HG03442 (cell line): ENCODE results near the gene GNAQ.

Experiments
- ATAC-seq: cut with Tn5 transposase; IDR thresholded peaks from one replicate; pipeline ENCODE4 v1.9.1; 2021; ENCODE audit warnings: mild to moderate bottlenecking, moderate library complexity; ENCODE audit not compliant: unreplicated experiment

The GNAQ gene

GRCh38 chr9:77851882-77852595 lies 179.6 kb downstream of the GNAQ start:
- ATAC-seq: no peak

- ATAC-seq: no peak
These were observed 182.7 kb downstream of the GNAQ start for GRCh38 chr9:77848897-77849296.

GRCh38 chr9:77848404-77848803 lies 183.2 kb downstream of the GNAQ start:
- ATAC-seq: no peak

- ATAC-seq: no peak
These were observed 184.0 kb downstream of the GNAQ start for GRCh38 chr9:77847626-77848025.

- ATAC-seq: no peak
These were observed 184.5 kb downstream of the GNAQ start for GRCh38 chr9:77847059-77847499.

- no peak for ATAC-seq
These were observed 187.2 kb downstream of the GNAQ start for GRCh38 chr9:77844415-77844814.

GRCh38 chr9:77843871-77844155 lies 187.8 kb downstream of the GNAQ start:
- ATAC-seq: no peak

- no peak for ATAC-seq
These were observed 188.3 kb downstream of the GNAQ start for GRCh38 chr9:77843076-77843870.

GRCh38 chr9:77841739-77842386 lies 189.7 kb downstream of the GNAQ start:
- ATAC-seq: peak; percentile 78

GRCh38 chr9:77839459-77840140 lies 192.0 kb downstream of the GNAQ start:
- ATAC-seq: no peak

- ATAC-seq: no peak
These were observed 192.6 kb downstream of the GNAQ start for GRCh38 chr9:77838986-77839385.

GRCh38 chr9:77834898-77835488 lies 196.6 kb downstream of the GNAQ start:
- no peak for ATAC-seq

GRCh38 chr9:77833561-77834429 lies 197.8 kb downstream of the GNAQ start:
- no peak for ATAC-seq

GRCh38 chr9:77832639-77833038 lies 199.0 kb downstream of the GNAQ start:
- no peak for ATAC-seq

- ATAC-seq: no peak
These were observed 199.8 kb downstream of the GNAQ start for GRCh38 chr9:77831781-77832180.

GRCh38 chr9:77830618-77831285 lies 200.9 kb downstream of the GNAQ start:
- ATAC-seq: no peak

GRCh38 chr9:77829420-77829819 lies 202.2 kb downstream of the GNAQ start:
- ATAC-seq: no peak

- ATAC-seq: peak; percentile 89
These were observed 204.4 kb downstream of the GNAQ start for GRCh38 chr9:77827104-77827784.

GRCh38 chr9:77826621-77827020 lies 205.0 kb downstream of the GNAQ start:
- ATAC-seq: no peak
